Endometrium (tissue), 2 donors: Measurements from ENCODE around the gene KCNIP4.

Experiments
- FAIRE-seq: peaks from 2 replicates; lab custom pipeline; 2012; peaks lifted over from hg19 to GRCh38; lab: Jason Lieb, UNC
- donor health status: control.
- donor health status: control.

The KCNIP4 gene

DNA sequence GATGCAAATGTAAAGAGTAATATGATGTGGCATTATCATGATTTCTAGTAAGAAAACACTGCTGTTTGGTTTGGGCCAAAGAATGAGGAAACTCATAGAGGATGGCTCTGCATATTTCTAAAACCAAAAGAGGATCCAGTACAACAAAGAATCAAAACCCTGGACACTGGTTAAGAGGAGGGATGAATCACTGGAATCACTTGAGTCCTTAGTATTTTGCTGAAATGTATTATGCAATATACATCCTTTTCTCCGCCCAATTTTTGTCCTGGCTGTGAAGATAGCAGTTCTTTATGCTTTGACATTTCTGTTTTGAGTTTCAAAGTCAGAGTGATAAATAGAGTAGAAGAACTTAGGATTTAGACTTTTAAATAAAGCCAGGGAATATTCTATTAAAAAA, 902.4 kb downstream of the KCNIP4 start:
- FAIRE-seq: no peak

DNA sequence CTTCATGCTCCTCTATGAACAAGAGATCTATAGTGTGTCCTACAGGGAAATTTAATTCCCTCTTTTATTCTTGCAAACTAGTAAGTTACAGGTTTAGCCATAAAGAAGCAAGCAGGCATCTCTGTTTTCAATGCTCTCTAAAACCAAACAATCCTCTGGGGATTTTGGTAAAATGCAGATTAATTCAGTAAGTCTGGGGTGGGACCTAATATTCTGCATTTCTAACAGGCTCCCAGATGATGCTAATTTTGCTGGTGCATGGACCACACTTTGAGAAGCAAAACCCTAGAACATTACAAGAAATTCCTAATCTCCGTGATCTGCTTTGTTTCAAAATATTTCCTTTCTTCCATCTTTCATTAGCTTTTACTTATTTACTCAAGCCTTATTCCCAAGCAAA, 903.5 kb downstream of the KCNIP4 start:
- FAIRE-seq: no peak

DNA sequence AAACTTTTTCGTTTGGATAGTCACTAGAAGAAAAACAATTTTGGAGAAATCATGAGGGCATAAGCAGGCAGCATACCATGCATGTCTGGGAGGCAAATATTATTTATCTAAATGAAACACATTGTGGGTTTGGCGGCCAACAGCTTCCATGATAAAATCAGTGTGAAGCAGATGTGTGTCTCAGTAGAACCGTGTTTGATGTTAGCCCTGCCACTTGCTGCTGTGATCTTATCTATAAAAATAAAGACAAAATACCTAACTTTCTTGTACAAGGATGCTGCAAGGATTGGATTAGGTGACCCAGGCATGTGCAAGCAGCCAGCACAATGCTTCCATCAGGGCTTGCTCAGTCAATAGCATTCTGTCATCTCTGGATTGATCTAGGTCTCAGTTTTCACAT, 906.9 kb downstream of the KCNIP4 start:
- no peak for FAIRE-seq

DNA sequence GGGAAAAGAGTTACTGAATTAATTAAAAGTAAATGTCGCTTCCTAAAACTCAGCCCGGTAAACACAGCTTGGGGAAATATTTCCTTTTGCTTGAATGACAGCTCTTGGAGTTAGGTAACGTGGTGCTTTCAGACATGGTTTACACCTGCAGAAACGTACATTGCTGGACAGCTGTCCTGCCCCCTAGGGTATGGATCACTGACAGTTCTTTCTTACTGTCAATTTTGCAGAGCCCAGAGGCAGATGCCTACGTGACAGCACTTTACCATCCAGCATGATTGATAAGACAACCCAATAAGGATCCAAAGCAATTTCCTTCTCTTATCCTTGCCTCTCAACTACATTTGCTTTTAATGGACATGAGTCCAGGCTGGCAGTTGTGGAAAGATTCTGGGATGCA, 913.8 kb downstream of the KCNIP4 start:
- FAIRE-seq: no peak

DNA sequence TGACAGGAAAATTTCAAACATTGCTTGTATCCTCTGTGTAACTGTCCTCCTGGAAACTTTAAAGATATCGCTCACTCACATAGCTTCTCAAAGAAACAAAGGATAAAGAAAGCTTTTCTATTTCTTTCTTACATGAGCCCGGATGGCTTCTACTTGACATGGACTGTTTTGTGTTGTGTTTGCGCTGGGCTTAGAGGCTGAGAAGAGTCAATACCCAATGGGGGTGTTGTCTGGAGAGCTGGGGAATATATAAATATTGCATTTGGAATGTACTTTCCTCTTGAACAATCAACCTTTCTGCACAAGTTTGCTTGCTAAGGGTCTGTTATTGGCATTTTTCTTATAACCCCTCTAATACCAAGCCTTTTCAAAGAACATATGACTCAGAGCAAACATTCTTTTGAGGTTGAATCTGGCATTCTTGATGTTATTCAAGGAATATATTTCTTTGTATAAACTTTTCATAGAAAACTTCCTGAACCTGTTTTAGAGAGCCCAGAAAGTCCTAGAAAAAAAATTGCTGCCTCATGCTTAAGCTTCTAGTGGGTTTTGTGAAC, 916.4 kb downstream of the KCNIP4 start:
- no peak for FAIRE-seq

DNA sequence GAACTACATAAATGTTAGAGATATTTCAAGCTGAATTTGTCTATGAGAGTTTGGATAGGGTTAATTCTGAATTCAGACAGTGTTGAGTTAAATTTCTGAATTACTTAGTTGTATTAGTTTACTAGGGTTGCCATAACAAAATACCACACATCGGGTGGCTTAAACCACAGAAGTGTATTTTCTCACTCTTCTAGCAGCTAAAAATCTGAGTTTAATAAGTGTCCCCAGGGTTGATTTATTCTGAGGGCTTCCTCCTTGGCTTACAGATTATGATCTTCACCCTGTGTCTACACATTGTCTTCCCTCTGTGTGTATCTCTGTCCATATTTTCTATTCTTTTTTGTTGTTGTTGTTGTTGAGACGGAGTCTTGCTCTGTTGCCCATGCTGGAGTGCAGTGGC, 929.8 kb downstream of the KCNIP4 start:
- no peak for FAIRE-seq

DNA sequence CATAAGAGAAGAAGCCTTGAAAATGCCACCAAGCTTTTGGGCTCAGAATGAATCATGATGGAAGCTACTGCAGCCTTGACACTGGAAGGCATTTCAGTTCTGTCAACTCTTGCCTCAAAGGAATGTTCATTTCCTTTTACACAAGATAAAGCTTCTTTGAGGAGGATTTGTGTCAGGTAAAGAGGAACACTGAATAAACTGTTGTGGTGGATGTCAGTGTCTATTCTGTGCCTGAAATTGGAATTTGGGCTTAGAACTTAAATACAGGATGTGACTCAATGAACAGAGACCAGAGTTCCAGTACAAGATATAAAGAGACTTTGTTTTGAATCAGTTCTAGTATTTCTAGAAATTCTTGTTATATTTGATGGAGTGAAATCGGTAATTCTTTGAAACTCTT, 935.1 kb downstream of the KCNIP4 start:
- FAIRE-seq: no peak

DNA sequence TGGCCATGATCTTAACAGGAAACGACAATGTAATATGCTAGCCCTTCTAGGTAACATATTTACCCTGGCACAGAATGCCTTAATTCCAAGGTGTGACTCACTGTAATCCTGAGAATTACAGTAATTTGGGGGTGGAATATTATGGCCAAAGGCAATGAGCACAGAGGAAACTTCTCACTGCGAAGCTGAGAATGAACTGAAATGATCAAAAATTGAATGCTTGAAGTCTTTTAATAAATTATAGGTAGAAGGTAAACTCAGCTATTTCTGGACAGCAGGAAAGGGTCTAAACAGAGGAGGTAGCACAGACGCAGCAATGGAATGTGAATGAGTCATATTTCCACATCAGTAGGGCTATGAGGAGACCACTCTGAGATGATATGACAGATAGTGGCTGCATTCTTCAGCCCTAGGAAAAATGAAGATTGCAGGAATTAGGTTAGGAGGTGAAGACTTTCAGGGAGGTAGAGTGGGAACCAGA, 935.7 kb downstream of the KCNIP4 start:
- no peak for FAIRE-seq

DNA sequence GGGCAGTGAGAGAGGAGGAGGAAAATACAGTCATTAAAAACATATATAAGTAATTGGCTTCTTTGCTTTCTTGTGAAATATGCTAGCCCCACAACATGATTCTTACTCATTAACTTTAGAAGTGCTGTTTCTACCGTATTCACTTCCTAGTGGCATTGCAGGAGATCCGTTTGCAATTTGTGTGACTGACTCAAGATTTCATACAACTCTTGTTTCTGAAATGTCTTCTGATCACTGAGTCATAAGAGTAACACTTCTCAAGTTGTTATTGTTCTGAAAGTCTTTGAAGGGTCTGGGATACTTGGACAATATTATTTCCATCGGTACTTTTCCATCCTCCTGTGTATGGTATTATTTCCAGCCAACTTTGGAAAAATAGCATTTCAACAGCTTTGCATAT, 937.5 kb downstream of the KCNIP4 start:
- no peak for FAIRE-seq

DNA sequence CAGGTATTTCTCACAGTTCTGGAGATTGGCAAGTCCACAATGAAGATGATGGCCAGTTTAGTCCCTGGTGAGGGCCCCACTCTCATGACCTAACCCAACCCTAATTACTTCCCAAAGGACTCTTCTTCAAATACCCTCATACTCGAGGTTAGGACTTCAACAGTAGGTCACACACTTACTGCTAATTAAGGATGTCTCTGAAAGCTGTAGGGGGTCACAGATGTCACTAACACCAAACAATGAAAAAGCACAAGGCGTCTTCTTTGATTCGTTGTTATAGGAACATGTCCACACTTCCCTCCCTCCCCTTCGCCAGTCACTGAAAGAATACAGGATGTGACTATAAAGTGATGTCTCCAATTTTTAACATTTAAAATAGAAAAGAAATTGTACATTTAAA, 938.6 kb downstream of the KCNIP4 start:
- no peak for FAIRE-seq

DNA sequence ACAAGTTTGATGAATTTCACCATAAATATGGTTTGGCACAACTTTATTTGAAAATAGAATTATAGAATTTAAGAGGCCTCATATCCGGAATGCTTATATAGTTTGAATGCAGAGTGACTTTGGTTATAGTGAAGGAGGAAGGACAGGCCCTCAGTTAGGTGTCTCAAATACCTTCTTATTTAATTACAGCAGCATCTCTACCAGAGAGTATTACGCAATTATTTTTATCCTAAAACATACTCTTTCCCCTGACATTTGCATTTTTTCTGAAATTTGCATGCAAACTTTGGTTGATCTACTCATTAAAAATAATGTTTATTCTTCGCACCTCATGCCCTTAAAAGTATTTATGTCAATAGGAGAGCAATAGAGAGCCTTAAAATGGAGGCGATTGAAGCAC, 942.9 kb downstream of the KCNIP4 start:
- no peak for FAIRE-seq

DNA sequence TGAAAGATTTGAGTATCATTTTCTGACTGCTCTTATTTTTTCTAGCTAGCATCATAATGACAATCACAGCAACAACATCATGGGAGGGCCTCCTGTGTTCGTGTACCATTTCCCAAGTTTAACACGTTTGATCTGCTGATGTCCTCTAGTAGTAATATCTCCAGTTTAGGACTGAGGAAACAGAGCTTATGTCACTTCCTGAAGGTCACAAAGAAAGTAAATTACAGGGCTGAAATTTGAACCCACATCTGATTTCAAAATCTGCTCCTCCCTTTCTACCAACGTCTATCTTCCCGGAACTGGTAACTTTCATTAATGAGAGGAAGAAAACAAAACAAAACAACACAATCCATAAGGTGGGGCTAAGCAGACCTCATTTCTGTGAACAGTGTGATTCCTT, 945.6 kb downstream of the KCNIP4 start:
- no peak for FAIRE-seq

DNA sequence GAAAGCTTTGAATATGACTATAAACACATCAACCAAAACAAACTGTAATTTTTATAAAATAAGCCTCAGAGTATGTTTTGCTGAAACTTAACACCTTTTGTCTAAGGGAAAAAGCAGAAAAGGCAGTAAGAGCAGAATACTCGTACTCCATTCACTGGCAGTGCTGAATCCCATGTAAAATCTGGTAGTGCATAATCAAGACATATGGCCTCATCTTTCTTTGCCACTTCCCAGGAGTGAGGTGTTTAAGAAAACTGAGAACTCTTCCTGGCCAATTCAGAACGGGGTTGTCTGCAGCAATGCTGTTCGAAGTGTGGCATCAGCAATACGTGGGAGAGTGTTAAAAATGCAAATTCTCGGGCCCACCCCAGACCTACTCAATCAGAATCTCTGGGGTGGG, 946.3 kb downstream of the KCNIP4 start:
- no peak for FAIRE-seq

DNA sequence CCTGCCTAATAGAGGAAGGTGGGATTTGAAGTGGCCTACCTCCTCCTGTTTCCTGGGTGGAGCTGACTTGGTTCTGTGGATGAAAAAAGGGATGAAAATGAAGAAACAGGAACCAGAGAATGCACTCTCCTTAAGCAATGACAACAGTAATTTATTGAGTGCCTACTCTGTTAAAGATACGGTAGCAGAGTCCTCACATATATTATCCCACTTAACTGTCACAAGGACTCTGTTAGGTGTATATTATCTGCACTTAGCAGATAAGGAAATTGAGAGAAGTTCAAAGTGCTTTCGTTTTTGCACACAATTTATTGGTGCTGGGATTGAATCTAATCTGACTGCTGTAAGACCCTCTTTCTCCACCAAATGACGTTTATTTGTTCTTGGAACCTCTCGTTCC, 947.1 kb downstream of the KCNIP4 start:
- no peak for FAIRE-seq

DNA sequence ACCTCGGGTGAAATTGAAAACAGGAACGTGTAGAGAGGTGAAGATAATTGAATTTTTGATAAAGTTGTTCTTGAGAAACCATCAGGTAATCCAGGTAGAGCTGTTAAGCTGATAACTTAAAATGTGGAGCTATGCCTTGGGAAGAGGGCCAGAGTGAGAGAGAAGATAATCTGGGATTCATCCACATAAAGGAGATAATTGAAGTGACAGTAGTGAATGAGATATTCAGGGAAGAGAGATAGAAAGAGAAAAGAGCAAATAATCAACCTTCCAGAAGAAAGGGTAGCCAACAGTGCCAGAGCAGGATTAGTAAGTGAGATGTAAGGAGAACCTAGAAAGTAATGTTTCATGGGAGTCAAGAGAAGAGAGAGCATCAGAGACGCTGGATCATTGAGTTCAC, 950.7 kb downstream of the KCNIP4 start:
- FAIRE-seq: no peak

DNA sequence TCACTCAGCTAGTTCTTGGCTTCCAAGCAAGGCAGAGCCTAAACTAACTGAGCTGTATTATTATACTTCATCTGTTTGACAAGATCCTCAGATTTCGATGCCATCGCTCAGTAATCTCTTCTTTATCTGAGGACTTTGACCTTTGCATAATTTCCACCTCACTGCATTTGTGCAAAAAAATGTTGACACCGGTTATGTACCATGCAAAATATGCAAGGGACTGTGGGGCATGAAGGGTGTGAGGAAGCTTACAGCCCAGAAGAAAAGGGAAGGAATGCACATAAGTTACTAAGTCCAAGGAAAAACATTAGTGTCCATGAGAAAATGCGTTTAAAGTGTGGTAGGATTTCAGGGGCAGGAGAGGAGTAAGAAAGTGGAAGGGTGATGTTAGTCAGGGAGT, 953.0 kb downstream of the KCNIP4 start:
- FAIRE-seq: no peak

DNA sequence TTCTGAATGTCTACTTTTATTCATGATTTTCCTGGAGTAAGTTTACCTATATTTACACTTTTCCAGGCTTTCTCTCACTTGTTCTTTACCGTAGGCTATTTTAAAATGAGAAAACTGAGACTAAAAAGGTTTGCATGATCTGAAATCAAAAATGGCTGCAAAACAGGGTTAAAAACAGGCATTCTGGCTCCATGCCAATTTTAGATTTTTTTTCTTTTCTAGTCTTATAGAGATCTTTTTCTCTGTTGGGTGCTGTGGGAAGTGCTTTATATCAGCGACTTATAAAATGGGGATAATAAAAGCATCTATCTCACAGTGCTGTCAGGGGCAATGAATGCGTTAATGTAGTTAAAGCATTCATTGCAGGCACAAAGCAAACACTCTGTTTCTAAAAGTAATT, 953.6 kb downstream of the KCNIP4 start:
- FAIRE-seq: no peak

DNA sequence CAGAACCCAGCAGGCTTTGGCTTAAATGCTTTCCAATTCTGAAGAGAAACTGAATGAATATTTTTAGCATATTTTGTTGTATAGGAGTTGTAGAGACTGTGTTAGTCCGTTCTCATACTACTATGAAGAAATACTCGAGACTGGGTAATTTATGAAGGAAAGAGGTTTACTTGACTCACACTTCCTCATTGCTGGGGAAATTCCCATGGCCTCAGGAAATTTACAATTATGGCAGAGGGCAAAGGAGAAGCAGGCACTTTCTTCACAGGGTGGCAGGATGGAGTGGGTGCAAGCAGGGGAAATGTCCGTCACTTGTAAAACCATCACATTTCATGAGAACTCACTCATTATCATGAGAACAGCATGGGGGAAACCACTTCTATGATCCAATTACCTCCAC, 956.6 kb downstream of the KCNIP4 start:
- FAIRE-seq: no peak

DNA sequence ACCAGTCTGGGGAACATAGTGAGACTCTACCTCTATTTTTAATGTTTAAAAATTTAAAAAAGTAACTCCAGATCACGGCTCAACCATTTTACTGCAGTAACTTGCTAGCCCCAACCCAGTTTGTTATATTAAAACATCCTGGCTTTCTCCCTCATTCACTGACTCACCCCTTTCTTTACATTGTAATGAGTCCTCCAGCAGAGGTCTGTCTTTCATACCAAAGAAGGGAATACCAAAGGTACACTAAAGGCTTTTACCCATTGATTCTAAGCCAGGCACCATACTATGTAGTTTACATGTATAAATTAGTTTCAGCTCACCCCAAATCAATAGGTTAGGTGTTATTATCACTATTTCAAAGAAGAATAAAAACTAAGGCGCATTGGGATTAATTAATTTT, 961.4 kb downstream of the KCNIP4 start:
- FAIRE-seq: no peak

DNA sequence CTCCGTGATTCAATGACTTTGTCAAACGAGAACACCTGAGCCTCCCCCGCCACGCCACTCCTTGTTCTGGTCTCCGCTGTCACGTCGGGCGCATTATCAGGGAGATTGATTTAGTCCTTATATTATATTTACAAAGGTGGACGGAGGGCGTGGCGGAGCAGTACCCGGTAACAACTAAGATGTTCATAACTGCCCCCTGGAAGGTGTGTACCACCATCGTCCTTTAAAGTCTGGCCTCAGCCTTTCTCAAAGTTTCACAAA, 964.1 kb downstream of the KCNIP4 start:
- FAIRE-seq: no peak

DNA sequence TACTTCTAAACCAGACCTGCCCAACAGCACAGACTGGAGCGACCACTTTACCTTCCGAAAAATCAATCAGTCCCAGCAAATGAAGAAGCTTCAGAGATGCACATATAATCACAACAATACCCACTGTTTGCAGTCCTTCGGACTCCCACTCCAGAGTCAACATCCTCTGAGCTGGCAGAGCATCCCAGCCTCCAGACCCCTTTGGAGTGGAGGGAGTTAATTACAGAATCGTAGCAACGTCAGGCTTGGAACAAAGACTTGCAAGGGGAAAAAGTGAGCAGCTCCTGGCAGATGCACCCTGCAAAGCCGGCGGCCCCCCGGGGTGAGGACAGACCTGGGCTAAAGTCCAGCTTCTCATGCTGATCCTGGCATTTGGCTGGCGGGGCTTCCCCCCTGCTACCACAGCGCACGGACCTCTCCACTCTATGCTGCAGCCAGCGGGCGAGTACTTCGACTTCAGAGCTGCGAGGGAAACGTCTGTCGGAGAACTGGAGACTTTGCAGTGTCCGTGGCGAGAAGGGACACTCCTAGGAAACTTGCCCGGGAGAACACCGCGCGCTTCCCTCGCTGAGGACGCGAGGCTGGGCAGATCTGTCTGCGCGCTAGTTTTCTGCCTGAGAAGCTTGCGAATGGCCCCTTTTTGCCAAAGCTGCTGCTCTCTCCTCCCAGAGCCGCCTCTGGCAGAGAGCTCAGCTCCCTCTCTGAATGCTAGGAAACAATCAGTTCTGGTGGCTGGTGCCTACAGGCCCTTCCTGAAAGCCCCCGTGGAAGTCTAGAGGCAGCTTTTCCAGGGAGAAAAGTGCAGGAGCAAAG, 964.6 kb downstream of the KCNIP4 start:
- no peak for FAIRE-seq

DNA sequence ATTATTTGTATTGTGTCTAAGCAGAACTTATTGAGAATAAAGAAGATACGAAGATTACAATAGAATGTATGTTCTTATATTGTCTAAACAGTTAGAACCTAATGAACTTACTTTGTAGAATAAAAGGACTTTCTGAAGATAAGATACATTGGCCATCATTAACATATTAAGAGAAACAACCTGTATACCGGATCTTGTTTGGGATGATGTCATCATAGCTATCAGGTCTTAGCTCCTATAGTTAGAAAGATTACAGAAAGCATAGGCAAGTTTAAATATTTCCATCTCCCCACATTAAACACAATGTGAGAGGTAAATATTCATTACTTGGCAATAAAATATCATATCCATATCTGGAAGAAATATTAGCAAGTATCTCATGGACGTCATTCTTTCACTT, 966.0 kb downstream of the KCNIP4 start:
- no peak for FAIRE-seq

DNA sequence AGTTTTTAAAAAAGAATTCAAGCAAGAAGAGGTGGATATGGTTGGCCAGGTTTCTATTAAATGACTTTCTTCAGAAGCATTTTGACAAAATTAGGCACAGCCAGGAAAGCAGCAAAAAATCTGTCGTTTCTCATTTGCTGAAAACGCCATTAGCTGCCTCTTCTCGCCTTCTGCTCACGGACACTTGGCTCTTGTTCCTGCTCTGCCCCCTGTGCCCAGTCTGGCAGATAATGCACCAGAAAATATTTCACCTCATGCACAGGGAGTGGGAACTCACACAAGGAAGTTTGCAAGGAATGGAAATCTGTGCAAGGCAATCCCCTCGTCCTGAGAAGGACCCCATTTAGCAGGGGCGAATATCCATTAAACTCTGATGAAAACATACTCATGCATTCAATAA, 988.3 kb downstream of the KCNIP4 start:
- no peak for FAIRE-seq

DNA sequence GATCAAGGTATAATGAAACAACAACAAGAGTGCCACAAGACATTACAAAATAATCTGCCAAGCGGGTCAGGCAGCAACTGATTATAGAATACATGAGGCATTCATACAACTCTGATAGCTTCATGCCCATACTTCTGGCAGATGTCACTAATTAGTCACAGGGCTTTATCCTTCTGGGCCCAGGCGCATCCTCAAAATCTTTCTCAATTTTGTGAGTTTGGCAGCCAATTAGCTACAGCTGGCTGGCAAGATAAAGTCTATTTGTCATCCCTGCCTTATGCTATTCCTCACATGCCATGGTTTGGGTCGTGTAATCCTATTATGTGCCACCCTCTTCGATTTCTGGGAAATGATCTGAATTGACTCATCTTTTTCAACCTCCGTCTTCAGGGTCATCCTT, 994.0 kb downstream of the KCNIP4 start:
- FAIRE-seq: no peak

DNA sequence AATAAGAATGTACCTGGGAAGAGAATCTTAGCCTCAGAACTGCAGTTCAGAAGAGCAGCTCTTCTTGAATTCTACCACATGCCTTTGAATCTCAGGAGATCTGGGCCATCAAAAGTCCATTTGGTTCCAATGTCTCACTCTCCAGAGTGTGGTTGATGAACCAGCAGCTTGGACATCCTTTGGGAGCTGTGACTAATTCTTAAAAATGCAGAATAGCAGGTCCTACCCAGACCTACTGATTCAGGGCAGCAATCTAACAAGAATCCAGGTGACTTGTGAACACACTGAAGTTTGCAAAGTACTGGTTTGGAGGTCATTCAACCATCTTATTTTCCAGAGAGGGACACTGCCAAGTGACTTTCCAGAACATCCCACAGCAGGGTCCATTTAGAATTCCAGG, 1003.6 kb downstream of the KCNIP4 start:
- no peak for FAIRE-seq
